Endothelial cell of umbilical vein (primary cell): Measurements from ENCODE around the gene MAX. TPM values are rescaled to one million over a fixed set of nuclear protein-coding genes. Genes with fewer than 3 reads are reported as not detected.

ENCODE experiments used
- BruUV-seq: library from RNA; stranded (reverse); fragments of 400-500 nt; replicated peaks from 2 replicates; lab custom pipeline; 2021; lab: Mats Ljungman, UMichigan
- CTCF ChIA-PET: fragments of 300-600, 350-600 bp; sonication (Branson Sonifier 250); formaldehyde crosslinking; loops from one replicate; lab custom pipeline; 2021; ENCODE audit warnings: antibody characterized with exemption, inconsistent platforms; lab: Charles Lee
- POLR2A ChIA-PET: fragments of 300-600, 350-600 bp; sonication (Branson Sonifier 250); formaldehyde crosslinking; loops from one replicate; lab custom pipeline; 2021; ENCODE audit warnings: antibody characterized with exemption, inconsistent platforms; lab: Charles Lee
- DNase-seq: peaks from one replicate; pipeline ENCODE4 v3.0.0-alpha.2; 2011; ENCODE audit warnings: low read depth, low spot score
- FAIRE-seq: peaks from 2 replicates; lab custom pipeline; 2011; peaks lifted over from hg19 to GRCh38; lab: Jason Lieb, UNC
- H2AFZ ChIP-seq: 2 replicates; pipeline ENCODE4 v1.6.0; 2012; ENCODE audit warnings: low read depth, low read length, control low read depth, inconsistent platforms
- H3K27ac ChIP-seq: 2 replicates; pipeline ENCODE4 v1.5.1; 2011; ENCODE audit warnings: low read depth, mild to moderate bottlenecking, control low read depth, low read length, moderate library complexity; ENCODE audit not compliant: insufficient read depth
- H3K27me3 ChIP-seq, 2 experiments: 2 replicates each; pipeline versions ENCODE4 v1.6.0 to v1.6.1; 2011; ENCODE audit warnings: low read length in 2 of 2, mixed read lengths in 1 of 2; ENCODE audit not compliant: control insufficient read depth in 2 of 2, insufficient read depth in 2 of 2
- H3K36me3 ChIP-seq, 2 experiments: 2 replicates in 1 of 2; 3 replicates in 1 of 2; pipeline ENCODE4 v1.5.1; 2011; ENCODE audit warnings: low read length in 2 of 2, mild to moderate bottlenecking in 1 of 2, moderate library complexity in 1 of 2; ENCODE audit not compliant: control insufficient read depth in 2 of 2, insufficient read depth in 2 of 2; ENCODE audit errors: extremely low read depth in 1 of 2
- H3K4me1 ChIP-seq: 3 replicates; pipeline ENCODE4 v1.5.1; 2011; ENCODE audit warnings: mild to moderate bottlenecking, low read length; ENCODE audit not compliant: control insufficient read depth, insufficient read depth; ENCODE audit errors: extremely low read depth
- H3K4me2 ChIP-seq: 2 replicates; pipeline ENCODE4 v1.6.1; 2011; ENCODE audit warnings: low read length, control low read depth, mixed read lengths; ENCODE audit not compliant: insufficient read depth
- H3K4me3 ChIP-seq, 3 experiments: fragments of 200-600 bp in 1 of 3; sonication (generic), shearing (Covaris generic) in 1 of 3; replicated peaks in 1 of 3; 2 replicates each; pipeline ENCODE4 v1.5.1; 2011 to 2016; ENCODE audit warnings: control low read depth in 3 of 3, low read length in 3 of 3, mild to moderate bottlenecking in 2 of 3, inconsistent platforms in 1 of 3, low read depth in 1 of 3, moderate library complexity in 1 of 3; ENCODE audit not compliant: insufficient read depth in 1 of 3
- H3K79me2 ChIP-seq: 2 replicates; pipeline ENCODE4 v1.6.0; 2012; ENCODE audit warnings: low read length, inconsistent platforms; ENCODE audit not compliant: control insufficient read depth, insufficient read depth
- H3K9ac ChIP-seq: replicated peaks from 2 replicates; pipeline ENCODE3; 2011; ENCODE audit warnings: low read length, control low read depth; ENCODE audit not compliant: insufficient read depth; ENCODE audit errors: extremely low read depth
- H3K9me1 ChIP-seq: replicated peaks from 3 replicates; pipeline ENCODE4 v1.6.0; 2011; ENCODE audit warnings: mild to moderate bottlenecking, low read length; ENCODE audit not compliant: control insufficient read depth, insufficient read depth; ENCODE audit errors: extremely low read depth
- H3K9me3 ChIP-seq: replicated peaks from 2 replicates; pipeline ENCODE4 v1.5.1; 2012; ENCODE audit warnings: low read length, inconsistent platforms; ENCODE audit not compliant: control insufficient read depth, insufficient read depth
- H4K20me1 ChIP-seq: replicated peaks from 2 replicates; pipeline ENCODE3; 2011; ENCODE audit warnings: mild to moderate bottlenecking, low read length; ENCODE audit not compliant: control insufficient read depth, insufficient read depth; ENCODE audit errors: extremely low read depth
- CTCF ChIP-seq, 2 donors: IDR thresholded peaks; 1 replicate in 1 of 2; 2 replicates in 1 of 2; pipeline ENCODE4 v1.5.1; 2011; ENCODE audit warnings: low read length in 2 of 2, mild to moderate bottlenecking in 2 of 2, moderate library complexity in 2 of 2, control low read depth in 1 of 2, inconsistent platforms in 1 of 2, low read depth in 1 of 2; ENCODE audit not compliant: insufficient read depth in 1 of 2; ENCODE audit errors: extremely low read depth in 1 of 2
- EZH2 ChIP-seq: IDR thresholded peaks from 2 replicates; pipeline ENCODE4 v1.6.1; 2012; ENCODE audit warnings: borderline replicate concordance, low read depth, mild to moderate bottlenecking, moderate library complexity, low read length, inconsistent platforms; ENCODE audit not compliant: severe bottlenecking
- FOS ChIP-seq: IDR thresholded peaks from 2 replicates; pipeline ENCODE4 v1.6.1; 2011; ENCODE audit warnings: mild to moderate bottlenecking, low read length, moderate library complexity, borderline replicate concordance; ENCODE audit not compliant: insufficient read depth
- GATA2 ChIP-seq: IDR thresholded peaks from 2 replicates; pipeline ENCODE4 v1.7.0; 2011; ENCODE audit warnings: low read depth, mild to moderate bottlenecking, moderate library complexity, mixed read lengths, low read length; ENCODE audit not compliant: insufficient read length, insufficient read depth
- JUN ChIP-seq: IDR thresholded peaks from 2 replicates; pipeline ENCODE4 v1.6.1; 2011; ENCODE audit warnings: borderline replicate concordance, low read depth; ENCODE audit not compliant: insufficient read length, insufficient read depth
- MAX ChIP-seq: IDR thresholded peaks from 2 replicates; pipeline ENCODE4 v1.6.1; 2011; ENCODE audit not compliant: insufficient read depth, insufficient read length
- MYC ChIP-seq: IDR thresholded peaks from one replicate; pipeline ENCODE4 v1.6.1; 2011; ENCODE audit warnings: mild to moderate bottlenecking, low read depth, low read length
- POLR2A ChIP-seq: IDR thresholded peaks from 2 replicates; pipeline ENCODE4 v1.6.1; 2012; ENCODE audit warnings: low read depth, mild to moderate bottlenecking, control low read depth, low read length
- POLR2AphosphoS5 ChIP-seq: IDR thresholded peaks from 2 replicates; pipeline ENCODE4 v1.6.1; 2012; ENCODE audit warnings: low read depth, mild to moderate bottlenecking, control low read depth, low read length, moderate library complexity; ENCODE audit not compliant: insufficient read depth
- dilution Hi-C: fragments of 300-500 bp; cut with MboI; formaldehyde crosslinking; loops from one replicate; pipeline ENCODE4 v1.15.0; 2019; ENCODE audit warnings: low sequenced_read_pairs; ENCODE audit not compliant: extremely low pct_ligation_motif_present
- intact Hi-C: fragments of 100-400 bp; cut with micrococcal nuclease; formaldehyde crosslinking; loops from one replicate; pipeline ENCODE4 v1.10.0; 2022
- polyA plus RNA-seq, 4 experiments: library from polyadenylated mRNA; depleted of rRNA in 3 of 4; stranded (reverse) in 3 of 4; unstranded in 1 of 4; fragments of >200 nt; gene quantifications; 2 replicates each; pipeline versions ENCODE4 v1.2.1 to v1.2.3, GENCODE V29; 2011 to 2012; ENCODE audit warnings: missing spikeins in 1 of 4
- total RNA-seq: library from RNA; stranded (reverse); gene quantifications from 2 replicates; pipeline ENCODE4 v1.2.3, GENCODE V29; 2021

Gene MAX
- total and polyA plus RNA-seq, 2 donors (not counting 3 experiments of a cell fraction or from before 2014, with no cell fraction given), result 70.1 to 79.5 TPM

- Histone ChIP-seq H3K27me3 (peaks cover 3 to 5% of the 10 kb centered on the region in 2 experiments), H3K4me2 (no peak overlapping the region), H3K4me3 (no peak overlapping the region), H3K79me2 (no peaks in the 10 kb centered on the region), H3K27ac (no peak overlapping the region), H3K9me3 (no peaks in the 10 kb centered on the region), H3K36me3 (no peaks in the 10 kb centered on the region), H3K9ac (no peak overlapping the region), H2AFZ (no peak overlapping the region), H3K9me1 (no peaks in the 10 kb centered on the region), H4K20me1 (no peaks in the 10 kb centered on the region), H3K4me1 (no peaks in the 10 kb centered on the region)
- POLR2A ChIA-PET, result no interaction called here
- dilution Hi-C loops (no loop called here), intact Hi-C loops (no loop called here)
- no TSS peak for BruUV-seq
- CTCF ChIA-PET, result no interaction called here
- no peak for FAIRE-seq
- no peak for DNase-seq
- no peak for TF ChIP-seq CTCF (IDR thresholded peaks at IDR 0.05; ENCODE audit: extremely low read depth in 1 of 2, insufficient read depth in 1 of 2, low read depth in 1 of 2, low read length in 2 of 2)
- TF ChIP-seq POLR2AphosphoS5, result no peak
- TF ChIP-seq MAX, result no peak
- no peak for TF ChIP-seq JUN
- TF ChIP-seq FOS, result no peak
- no peak for TF ChIP-seq EZH2
- no peak for TF ChIP-seq GATA2
- no peak for TF ChIP-seq MYC
- TF ChIP-seq POLR2A, result no peak
These were observed 35.5 kb upstream of the MAX start for GRCh38 chr14:65137648-65138307.
